ENCODE data around the gene IL36RN.

- TF ChIP-seq CTCF (conservative IDR thresholded peaks at IDR 0.05; ENCODE audit: low read depth, low read length) (no peak), EZH2 (IDR thresholded peaks at IDR 0.05; ENCODE audit: borderline replicate concordance, low read depth, low read length, poor library complexity, severe bottlenecking) (no peak)
Measured at GRCh38 chr2:113076954-113077669, 18.1 kb downstream of the IL36RN start.

All from A673 (cell line).